ENCODE results near the gene RAB34.

The RAB34 gene

DNA sequence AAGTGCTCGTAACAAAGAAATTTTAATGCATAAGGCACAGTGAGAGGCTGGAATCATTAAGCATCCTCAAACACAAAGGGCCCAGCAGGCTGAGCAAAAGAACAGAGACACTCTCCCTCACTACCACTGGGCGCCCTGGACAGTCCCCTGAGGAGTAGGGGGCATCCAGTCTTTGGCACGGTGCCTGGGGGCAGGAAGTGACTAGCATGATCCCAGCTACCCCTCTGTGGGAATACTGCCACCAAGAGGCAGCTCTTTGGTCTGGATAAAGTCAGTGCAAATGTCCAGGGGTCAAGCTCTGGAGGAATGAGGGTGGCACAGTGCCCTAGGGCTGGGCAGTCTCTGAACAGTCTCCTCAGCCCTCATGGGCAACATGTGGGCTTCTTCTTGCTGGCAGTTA lies 3.4 kb downstream of the RAB34 start:
- H3K4me3 Mint-ChIP-seq, result peak overlapping the region; percentile 86 to 91 (median 88)
- H3K36me3 Mint-ChIP-seq (ENCODE audit: low read depth), result peaks cover 30% of the 10 kb centered on the region
- H3K9me3 Mint-ChIP-seq, result no peaks in the 10 kb centered on the region
- H3K4me1 Mint-ChIP-seq, result peaks cover 40% of the 10 kb centered on the region
- H3K27ac Mint-ChIP-seq, result peak overlapping the region in 2 of 3 experiments; percentile 49 to 51
- no peaks in the 10 kb centered on the region for H3K27me3 Mint-ChIP-seq (ENCODE audit: low read depth)
- TF ChIP-seq, protein P1, sequence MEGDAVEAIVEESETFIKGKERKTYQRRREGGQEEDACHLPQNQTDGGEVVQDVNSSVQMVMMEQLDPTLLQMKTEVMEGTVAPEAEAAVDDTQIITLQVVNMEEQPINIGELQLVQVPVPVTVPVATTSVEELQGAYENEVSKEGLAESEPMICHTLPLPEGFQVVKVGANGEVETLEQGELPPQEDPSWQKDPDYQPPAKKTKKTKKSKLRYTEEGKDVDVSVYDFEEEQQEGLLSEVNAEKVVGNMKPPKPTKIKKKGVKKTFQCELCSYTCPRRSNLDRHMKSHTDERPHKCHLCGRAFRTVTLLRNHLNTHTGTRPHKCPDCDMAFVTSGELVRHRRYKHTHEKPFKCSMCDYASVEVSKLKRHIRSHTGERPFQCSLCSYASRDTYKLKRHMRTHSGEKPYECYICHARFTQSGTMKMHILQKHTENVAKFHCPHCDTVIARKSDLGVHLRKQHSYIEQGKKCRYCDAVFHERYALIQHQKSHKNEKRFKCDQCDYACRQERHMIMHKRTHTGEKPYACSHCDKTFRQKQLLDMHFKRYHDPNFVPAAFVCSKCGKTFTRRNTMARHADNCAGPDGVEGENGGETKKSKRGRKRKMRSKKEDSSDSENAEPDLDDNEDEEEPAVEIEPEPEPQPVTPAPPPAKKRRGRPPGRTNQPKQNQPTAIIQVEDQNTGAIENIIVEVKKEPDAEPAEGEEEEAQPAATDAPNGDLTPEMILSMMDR (IDR thresholded peaks at IDR 0.05; ENCODE audit: unreplicated experiment in 3 of 3), result no peak

DNA sequence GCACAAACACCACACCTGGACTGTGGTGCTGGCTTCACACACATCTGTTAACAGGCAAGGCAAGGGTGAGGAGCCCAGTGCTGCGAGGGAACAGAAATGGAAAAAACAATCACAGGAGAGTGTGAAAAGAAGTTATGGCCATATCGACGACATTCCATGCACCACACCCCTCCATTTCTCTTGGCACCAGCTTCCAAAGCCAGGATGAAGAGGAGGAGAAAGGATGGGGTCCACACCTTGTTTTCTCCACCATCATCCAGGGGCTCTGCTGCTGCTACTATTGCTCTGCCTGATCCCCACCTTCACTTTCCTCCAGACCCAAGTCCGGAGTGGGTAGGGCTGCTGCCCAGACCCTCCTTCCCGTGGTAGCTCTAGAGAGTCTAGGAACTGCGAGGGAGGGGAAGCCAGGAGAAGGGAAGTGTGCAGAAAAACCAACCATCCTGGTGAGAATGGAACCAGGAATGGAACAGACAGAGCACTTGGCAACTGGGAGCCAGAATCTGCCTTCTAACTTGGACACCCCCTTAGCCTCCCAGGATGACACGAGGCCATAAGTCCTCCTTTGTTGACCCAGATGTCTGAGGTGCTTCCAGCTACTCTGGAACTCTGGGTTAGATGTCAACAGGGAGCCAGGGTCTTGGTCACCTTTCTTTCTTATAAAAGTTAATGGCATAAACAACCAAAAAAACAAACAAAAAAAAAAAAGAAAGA lies 4.8 kb downstream of the RAB34 start:
- Mint-ChIP-seq H3K4me1 (peaks cover 29% of the 10 kb centered on the region), H3K36me3 (ENCODE audit: low read depth) (peaks cover 30% of the 10 kb centered on the region), H3K9me3 (no peaks in the 10 kb centered on the region), H3K27me3 (ENCODE audit: low read depth) (no peaks in the 10 kb centered on the region), H3K27ac (peak overlapping the region; percentile 96 to 100 (median 97)), H3K4me3 (peak overlapping the region; percentile 92 to 98 (median 94))
- TF ChIP-seq, protein P1 (IDR thresholded peaks at IDR 0.05; ENCODE audit: unreplicated experiment in 3 of 3), result no peak

DNA sequence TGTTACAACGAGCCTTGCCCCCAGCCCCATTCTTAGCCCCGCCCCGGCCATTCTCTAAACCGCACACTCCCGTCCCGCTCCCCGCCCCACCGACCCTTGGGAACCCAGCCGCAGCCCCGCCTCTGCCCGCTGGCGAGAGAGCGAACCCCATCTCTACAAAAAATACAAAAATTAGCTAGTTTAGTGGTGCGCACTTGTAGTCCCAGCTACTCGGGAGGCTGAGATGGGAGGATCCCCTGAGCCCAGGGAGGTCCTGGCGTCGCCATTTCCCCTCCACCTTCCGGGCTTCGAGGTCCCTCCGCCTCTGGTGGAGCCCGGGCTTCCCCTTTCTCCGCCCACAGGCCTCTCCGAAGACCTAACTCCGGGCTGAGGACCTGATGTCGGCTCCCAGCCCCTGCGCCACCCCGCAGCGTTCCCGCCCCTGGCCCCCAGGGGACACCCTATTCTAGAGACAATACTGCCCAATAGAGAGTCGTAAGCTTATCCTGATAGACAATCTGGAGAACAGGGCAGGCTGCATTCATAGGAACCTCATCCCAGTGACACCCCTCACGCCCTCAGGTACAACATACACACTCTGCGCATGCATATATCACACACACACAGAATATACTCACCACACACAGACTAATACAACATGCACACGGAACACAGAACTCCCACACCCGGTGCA lies 5.5 kb downstream of the RAB34 start:
- H3K27me3 Mint-ChIP-seq (ENCODE audit: low read depth), result no peaks in the 10 kb centered on the region
- peaks cover 30% of the 10 kb centered on the region for H3K36me3 Mint-ChIP-seq (ENCODE audit: low read depth)
- peaks cover 33% of the 10 kb centered on the region for H3K4me1 Mint-ChIP-seq
- no peaks in the 10 kb centered on the region for H3K9me3 Mint-ChIP-seq
- H3K27ac Mint-ChIP-seq, result peak overlapping the region; percentile 96 to 100 (median 97)
- TF ChIP-seq, protein P1 (IDR thresholded peaks at IDR 0.05; ENCODE audit: unreplicated experiment in 3 of 3), result no peak
- peak overlapping the region; percentile 92 to 98 (median 94) for H3K4me3 Mint-ChIP-seq

DNA sequence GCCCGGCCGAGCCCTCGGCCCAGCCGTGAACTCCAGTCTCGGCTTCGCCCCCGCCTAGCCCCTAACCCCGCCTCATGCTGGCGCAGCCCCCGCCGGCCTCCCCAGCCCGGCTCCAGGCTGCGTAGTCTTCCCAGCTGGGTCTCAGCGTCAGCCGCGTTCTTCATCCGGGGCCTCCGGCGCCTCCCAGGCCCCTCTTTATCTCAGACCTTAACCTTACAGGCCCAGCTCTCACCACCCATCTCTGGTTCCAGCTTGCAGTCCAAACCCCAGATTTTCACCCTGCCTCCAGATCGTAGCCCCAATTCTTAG lies 6.0 kb downstream of the RAB34 start, which contains the start of gene PROCA1:
PROCA1 (minus strand) TSS at position 166 of the 309 bp plus-strand sequence. CDS start 228 bp downstream, outside the sequence.
- Mint-ChIP-seq H3K4me1 (peaks cover 34% of the 10 kb centered on the region), H3K4me3 (peak within 1 kb of the TSS; percentile 92 to 98 (median 94)), H3K27ac (peak within 1 kb of the TSS; percentile 97 to 100 (median 100)), H3K27me3 (ENCODE audit: low read depth) (no peaks in the 10 kb centered on the region), H3K9me3 (no peaks in the 10 kb centered on the region), H3K36me3 (ENCODE audit: low read depth) (peaks cover 30% of the 10 kb centered on the region)
- TF ChIP-seq, protein P1 (IDR thresholded peaks at IDR 0.05; ENCODE audit: unreplicated experiment in 3 of 3), result no peak

DNA sequence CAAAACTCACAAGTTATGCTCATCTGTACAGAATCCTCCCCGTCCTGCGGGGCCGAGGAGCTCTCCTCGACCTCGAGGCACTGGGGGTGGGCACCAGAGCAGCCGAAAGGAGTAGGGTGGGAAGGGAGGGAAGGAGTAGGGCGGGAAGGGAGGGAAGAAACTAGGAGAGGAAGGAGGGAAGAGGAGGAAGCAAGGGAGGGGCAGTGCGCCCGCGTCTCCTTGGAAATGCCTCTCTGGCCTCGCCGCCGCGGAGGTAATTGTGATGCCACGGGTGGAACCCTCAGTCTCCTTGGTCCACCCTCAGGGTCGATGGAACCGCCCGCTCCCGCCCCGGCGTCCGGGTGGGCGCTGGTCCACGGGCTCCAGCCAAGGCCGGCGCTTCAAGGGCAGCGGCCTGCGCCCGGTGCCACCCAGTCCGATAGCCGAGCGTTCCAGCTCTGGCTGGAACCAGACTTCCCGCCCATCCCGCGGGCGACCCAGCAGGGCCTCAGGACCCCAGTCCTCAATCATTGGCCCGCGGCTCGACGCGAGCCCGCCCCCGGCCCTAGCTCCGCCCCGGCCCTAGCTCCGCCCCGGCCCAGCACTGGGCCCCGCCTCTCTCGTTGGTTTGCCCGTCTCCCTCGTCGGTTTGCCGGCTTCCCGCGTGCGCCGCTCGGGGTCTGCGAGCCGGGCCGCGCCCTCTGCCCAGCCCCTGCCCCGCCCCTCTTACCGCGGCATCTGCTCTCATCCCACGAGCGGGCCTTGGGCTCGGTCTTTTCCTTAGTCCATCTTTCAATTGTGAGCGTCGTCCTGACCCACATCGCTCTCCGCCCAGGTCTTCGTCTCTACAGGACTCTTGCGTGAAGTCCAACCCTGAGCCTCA lies 6.6 kb downstream of the RAB34 start:
- TF ChIP-seq, protein P1 (IDR thresholded peaks at IDR 0.05; ENCODE audit: unreplicated experiment in 3 of 3), result no peak
- H3K36me3 Mint-ChIP-seq (ENCODE audit: low read depth), result peaks cover 28% of the 10 kb centered on the region
- H3K4me3 Mint-ChIP-seq, result peak overlapping the region; percentile 92 to 98 (median 94)
- no peaks in the 10 kb centered on the region for H3K27me3 Mint-ChIP-seq (ENCODE audit: low read depth)
- no peaks in the 10 kb centered on the region for H3K9me3 Mint-ChIP-seq
- peak overlapping the region; percentile 97 to 100 (median 100) for H3K27ac Mint-ChIP-seq
- H3K4me1 Mint-ChIP-seq, result peaks cover 29% of the 10 kb centered on the region
